GM21423 (cell line): ENCODE data around the gene CAMK2B.
"Not testable (repeated sequence)": the region's sequence is repeated elsewhere in the genome, so short reads cannot be mapped to it uniquely, and the experiment has no call there.

Experiments used
- ATAC-seq: cut with Tn5 transposase; IDR thresholded peaks from one replicate; pipeline ENCODE4 v1.9.1; 2021; ENCODE audit warnings: mild to moderate bottlenecking, moderate library complexity; ENCODE audit not compliant: unreplicated experiment

The CAMK2B gene

DNA sequence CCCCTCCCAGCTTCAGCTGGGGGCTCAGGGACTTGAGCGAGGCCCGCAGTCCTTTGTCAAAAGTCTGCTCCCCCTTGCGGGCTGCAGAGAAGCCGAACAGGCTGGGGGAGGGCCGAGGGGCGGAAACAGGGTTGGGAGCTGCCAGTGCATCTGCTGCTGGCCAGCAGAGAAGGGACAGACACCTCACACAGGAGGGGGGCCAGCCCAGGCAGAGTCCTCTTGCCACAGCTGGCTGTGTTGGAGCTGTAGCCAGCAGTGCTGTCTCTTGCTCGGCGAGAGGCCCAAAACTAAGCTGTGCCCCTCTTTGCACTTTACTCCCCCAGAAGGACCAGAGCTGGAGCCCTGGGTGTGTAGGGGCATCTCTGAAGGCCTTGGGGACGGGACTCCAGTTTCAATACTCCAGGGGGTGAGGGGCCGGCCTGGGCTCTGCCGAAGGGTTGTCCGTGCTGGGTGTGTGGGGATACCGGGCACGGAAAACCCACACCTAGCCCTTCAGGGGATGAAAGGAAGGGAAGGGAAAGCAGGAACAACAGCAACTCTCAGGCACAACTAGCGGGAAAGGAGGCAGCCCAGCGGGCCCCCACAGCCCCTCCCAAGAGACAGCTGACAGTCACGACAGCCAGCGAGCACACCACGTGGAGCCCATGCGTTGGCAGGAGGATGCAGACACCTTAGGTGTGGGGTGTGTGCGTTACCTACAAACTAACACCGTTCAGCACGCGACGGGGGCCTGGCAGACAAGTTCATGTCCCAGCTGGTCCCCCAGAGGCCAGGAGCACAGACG is 106.8 kb downstream of the CAMK2B start:
- no peak for ATAC-seq

DNA sequence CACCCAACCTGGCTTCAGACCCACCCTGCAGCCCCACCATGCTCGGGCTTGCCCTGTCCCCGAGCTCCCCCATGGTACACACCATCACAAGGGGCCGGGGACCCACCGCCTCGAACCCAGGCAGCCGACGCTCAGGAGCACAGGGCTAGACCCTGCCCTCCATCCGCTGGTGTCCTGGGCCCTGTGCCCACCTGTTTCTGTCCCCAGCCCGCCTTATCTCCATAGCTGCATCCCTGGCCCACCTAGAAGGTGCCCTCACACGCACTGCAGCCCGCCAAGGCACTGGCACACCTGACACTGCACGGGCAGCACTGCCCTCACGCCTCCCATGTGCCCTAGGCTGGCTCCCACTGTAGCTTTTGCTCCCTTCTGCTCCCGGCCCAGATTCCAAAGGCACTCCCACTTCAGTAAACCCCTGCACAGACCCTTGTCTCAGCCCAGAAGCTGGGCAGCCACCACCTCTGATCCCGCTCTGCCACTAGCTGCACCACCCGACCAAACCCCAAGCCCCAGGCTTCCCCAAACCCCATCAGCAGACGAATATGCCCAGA is 107.5 kb downstream of the CAMK2B start:
- ATAC-seq, result no peak

DNA sequence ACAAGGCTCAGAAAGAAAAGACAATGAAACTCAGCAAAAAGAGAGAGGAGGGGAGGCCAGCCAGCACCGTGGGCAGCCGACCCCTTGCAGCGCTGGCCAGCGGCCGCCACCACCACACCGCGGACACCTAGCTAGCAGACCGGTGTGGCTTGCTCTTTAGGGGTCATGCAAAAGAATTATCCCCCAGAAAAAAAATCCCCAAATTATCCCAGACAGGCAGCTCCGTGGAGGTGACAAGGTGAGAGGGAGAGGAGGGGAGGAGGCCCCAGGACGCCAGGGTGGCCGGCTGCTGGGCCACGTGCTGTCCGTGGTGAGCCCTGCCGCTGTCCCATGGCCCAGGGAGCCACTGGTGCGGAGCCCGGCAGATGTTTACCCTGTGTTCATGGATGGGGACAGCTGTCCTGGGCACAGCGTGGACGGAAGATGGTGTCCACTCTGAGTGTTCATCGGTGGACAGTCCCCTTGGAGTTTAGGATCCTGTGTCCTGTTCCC is 108.1 kb downstream of the CAMK2B start:
- ATAC-seq, result no peak

DNA sequence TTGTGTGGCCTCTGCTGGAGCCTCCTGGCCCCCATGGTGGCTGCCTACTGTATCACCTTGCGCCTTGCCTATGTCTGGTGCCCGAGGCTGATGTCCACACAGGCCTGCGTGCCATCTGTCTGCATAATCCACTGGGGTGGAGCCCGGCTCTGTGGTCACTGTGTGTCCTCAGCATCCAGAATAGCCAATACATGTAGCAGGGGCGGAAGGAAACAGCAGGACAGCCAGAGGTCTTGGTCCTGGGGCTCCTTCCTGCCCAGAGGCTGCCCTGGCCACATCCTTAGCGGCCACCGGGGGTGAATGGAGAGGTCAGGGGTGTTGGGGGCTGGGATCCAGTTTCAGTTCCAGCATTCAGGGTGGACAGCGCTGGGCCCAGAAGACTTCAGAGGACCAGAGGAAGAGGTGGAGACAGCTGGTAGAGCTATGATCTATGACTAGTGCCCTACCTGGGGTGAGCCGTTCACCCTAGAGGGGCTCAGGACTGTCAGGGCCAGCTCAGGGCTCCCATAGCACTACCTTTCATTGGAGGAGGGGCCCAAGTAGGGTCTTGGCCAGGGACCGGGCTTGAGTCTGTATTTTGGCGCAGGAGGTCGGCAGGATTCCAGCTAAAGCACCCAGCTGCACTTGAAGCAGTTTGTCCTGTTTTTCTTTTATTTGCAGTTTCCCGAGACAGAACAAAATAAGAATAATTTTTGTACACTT is 108.7 kb downstream of the CAMK2B start:
- ATAC-seq, result no peak

DNA sequence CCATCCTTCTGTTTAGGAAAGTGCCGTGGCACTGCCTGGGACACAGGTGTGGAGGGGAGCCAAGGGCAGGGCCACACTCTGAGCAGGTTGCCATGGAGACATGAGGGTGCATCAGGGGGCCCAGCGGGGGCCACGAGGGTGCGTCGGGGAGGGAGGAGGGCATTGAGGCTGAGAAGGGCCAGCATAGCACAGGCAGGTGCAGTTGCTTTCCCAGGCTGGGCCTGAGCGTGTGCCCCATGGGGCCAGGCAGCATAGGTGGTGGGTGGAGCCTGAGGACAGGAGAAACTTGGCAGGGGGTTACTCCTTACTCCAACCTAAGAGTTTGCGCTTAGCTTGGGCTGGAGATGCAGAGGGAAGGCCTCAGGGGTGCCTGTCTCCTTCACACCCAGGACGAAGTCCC is 109.4 kb downstream of the CAMK2B start:
- ATAC-seq, result no peak

DNA sequence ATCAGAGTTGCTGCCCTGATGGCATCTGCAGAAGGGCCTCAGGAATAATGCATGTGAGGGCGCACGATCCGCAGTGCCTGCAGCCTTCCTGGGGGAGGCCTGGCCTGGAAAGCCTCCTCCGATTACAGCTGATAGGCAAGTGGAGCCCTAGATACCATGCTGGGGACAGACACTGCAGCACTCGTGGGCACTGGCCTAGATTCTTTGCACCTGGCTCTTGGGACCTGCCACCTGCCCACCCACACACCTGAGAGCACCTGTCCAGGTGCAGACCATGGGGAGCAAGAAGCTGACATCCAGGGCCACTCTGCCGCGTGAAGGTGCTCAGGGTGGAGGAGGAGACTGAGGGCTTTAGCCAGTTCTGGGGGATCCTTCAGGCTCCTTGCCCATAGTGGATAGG is 109.9 kb downstream of the CAMK2B start:
- ATAC-seq, result no peak

DNA sequence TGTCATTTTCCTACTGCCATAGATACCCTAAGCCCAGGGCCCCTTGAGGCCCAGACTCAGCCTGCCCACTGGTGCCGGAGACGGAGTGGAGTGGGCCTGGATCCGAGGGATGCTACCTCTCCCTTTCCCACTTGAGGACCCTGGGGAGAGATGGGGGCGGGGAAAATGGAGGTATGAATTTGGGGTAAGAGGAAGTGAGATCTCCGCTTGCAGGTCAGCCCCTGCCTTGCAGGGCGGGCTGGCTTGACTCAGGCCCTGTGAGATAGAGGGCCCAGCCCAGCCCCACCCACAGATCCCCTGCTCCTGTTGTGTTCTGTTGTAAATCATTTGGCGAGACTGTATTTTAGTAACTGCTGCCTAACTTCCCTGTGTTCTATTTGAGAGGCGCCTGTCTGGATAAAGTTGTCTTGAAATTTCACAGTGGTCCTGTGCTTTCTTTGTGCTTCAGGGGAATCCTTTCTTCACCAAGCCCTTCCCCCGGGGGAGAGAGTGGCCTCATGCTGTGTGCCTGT is 111.5 kb downstream of the CAMK2B start:
- no peak for ATAC-seq

DNA sequence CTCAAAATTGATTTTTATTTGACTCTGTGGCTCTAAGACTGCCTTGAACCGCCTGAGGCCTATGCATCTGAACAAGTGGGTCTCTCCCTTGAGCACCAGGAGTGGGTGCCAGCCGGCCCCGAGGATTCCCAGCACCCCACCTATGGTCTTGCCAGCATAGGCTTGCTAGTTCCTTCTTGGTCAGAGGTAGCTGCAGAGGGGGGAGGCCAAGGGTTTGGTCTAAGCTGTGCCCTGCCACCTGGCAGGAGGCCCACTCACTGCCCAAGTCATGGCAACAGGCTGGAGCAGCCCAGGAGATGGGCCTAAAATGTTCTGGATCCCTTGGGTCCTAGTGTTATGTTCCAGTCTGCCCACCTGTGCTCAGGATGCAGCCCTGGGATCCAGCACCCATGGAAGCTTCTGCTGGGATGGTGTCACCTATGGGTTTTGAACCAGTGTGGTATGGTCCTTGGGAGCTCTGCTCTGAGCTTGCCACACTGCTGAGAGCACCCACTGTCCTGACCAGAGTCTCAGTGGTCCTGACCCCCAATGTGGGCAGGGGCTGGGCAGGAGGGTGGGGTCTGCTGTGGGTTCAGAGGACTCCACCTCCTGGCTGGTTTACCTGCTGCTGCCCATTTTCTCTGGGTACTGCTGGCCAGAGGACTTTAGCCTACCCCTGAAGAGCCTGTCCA is 112.1 kb downstream of the CAMK2B start:
- no peak for ATAC-seq

DNA sequence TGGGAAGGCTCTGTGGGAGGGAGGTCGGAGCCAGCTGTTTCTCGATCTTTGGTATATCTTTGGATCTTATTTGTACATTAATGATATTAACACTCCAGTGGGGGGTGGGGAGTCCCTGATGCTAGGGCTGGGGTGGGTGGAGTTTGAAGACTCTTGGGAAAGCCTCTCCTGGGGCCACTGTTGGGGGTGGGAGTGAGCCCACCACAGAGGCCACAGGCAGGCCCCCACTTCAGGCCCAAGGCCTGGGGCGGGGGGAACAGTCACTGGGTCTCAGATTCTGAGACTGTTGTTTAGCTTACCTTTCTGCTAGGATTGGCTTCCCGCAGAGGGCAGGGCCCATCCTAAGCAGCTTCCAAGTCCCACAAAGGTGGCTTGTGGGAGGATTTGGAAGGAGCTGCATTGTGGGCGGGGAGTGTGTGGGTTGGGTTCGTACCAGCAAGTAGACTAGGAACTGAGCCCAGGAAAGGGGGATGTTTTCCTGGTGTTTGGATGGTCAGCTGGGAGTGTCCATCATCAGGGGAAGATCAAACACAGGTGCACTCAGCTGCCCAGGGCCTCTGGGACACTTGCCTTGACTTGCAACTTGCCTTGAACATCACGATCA is 112.7 kb downstream of the CAMK2B start:
- ATAC-seq, result no peak

DNA sequence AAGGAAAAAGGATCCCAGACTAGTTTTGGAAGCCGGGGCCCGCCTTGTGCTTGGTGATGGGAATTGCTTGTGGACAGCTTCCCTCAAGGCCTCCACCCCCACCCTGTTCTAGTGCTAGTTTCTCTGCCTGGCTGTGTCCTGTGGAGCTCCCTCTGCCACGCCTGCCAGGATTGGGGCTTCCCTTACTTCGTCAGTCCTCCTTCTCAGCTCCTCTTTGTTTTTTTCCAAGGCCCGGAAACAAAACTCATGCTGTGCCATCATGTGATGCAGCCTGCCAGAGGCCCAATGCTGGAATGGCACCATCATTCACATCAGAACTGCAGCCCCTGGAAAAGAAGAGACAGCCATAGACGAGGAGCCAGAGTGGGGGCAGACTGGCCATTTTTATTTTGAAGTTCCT is 113.4 kb downstream of the CAMK2B start:
- no peak for ATAC-seq

DNA sequence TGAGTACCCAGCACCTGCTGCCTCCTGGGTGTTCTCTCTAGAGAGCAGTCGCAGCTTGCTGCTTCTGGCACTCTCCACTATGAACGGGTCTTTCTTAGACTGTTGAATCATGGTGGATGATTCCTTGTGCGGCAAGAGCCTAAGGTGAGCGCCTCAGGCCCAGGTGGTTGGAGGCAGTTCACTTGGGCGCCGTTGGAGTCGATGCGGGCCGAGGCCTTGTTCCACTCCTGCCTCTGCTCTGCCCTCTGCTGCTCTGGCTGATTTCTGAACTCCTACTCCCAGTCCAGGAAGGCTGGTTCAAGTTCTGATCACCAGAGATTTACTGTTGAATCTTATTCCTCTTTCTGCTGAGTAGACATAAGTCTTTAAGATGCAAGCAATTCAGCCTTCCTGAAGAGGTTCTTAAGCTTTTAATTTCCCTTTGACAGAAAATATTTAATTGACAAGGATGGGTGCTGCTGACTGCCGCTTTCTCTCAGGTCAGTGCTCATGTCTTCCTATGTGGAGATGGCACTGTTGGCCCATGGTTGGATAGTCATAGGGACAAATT is 114.2 kb downstream of the CAMK2B start:
- no peak for ATAC-seq

DNA sequence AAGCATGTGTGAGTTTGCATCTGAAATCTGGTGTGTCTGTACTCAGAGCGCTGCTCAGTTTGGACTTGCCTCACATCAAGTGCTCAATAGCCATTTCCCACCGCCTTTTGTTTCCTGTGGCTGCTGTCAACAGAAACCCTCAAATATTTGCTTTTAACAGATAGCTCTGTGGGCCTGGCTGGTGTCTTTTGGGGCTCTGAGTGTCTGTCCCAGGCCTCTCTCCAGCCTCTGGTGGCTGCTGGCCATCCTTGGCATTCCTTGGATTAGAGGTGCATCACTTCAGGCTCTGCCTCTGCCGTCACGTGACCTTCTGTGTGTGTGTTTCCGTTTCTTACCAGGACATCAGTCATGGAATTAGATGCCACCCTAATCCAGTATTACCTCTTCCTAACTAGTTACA is 115.3 kb downstream of the CAMK2B start:
- no peak for ATAC-seq

DNA sequence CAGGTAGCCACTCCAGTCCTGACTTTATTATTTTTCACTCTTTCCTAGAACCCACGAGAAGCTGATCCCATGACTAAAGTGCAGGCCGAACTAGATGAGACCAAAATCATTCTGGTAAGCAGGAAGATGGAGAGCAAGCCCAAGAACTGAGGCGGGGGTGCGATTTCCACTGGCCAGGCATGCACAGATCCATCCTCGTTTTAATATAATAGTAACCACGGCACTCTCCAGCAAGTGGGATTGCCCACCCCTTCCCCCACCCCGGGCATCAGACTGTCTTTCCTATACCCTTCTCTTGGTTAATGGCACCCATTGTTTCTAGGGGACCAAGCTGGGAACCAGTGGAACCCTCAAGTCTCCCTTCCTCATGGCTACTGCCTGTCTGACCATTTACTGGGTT is 117.3 kb downstream of the CAMK2B start:
- ATAC-seq, result no peak

DNA sequence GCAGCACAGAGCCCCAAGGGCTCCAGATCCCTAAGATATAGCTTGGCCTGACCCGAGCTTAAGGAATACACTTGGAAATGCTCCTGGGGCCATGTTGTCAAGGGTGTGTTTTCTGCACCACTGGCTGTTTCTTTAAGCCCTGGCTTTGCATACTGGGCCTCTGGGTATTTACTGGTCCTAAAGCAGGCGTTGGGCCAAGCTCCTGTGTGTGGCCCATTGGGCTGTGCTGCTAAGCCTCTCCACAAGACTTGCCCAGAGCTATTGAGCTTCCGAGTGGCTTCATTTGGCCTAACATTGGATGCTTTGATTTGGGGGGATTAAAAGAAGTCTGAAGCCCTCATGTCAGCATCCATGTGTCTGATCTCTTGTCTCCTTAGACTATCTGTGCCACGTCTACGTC is 119.4 kb downstream of the CAMK2B start:
- no peak for ATAC-seq

DNA sequence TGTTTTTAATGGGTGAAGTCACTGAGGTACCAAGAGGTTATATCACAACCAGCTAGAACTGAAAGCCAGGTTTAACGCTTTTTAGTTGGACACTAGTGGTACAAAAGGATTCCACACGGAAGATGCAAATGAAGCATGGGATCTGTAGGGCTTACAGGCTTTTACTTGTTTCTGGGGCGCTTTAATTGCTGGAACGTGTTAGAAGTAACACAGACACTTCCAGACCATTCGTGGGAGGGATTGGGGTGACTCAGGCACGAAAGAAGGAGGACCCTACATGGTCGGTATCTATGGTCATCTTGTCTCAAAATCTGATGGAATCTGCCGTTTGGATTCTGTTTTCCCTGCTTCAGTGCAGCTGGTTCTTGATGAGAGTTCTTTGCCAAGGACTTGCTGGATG is 123.6 kb downstream of the CAMK2B start:
- no peak for ATAC-seq

DNA sequence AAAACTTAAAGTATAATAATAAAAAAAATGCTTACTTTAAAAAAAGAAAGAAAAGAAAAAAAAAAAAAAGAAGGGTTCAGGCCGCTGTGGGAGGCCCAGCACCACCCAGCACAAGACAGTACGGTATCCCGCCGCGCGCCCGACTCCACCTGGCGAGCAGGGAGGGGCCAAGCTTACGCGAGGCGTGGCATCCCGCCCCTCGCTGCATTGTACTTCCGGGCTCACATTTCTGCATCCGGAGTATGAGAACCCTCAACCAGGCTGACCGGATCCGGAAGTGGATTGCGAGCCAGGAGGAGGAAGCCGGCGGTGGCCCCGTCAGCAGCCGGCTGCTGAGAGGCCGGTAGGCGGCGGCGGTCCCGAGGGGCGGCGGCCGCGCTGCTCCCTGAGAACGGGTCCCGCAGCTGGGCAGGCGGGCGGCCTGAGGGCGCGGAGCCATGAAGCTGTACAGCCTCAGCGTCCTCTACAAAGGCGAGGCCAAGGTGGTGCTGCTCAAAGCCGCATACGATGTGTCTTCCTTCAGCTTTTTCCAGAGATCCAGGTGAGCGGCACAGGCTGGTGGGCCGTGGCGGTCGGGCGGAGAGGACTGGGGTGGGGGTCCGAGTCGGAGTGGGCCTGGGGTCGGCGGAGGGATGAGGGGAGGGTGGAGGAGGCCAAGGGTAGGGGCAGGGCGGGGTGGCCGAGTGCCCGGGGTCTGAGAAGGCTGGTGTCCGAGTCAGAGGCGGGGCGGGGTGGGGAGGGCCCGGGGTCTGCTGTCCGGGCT is 124.5 kb downstream of the CAMK2B start, which contains the start of gene YKT6:
Gene YKT6 (plus strand): TSS at position 280 of the 763 bp plus-strand sequence. CDS start 158 bp downstream, at position 438.
- peak; percentile 98 for ATAC-seq

DNA sequence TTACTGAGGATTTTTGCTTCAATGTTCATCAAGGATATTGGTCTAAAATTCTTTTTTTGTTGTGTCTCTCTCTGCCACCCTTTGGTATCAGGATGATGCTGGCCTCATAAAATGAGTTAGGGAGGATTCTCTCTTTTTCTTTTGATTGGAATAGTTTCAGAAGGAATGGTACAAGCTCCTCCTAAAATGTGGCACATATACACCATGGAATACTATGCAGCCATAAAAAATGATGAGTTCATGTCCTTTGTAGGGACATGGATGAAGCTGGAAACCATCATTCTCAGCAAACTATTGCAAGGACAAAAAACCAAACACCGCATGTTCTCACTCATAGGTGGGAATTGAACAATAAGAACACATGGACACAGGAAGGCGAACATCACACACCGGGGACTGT is 125.2 kb downstream of the CAMK2B start:
- not testable (repeated sequence) for ATAC-seq

DNA sequence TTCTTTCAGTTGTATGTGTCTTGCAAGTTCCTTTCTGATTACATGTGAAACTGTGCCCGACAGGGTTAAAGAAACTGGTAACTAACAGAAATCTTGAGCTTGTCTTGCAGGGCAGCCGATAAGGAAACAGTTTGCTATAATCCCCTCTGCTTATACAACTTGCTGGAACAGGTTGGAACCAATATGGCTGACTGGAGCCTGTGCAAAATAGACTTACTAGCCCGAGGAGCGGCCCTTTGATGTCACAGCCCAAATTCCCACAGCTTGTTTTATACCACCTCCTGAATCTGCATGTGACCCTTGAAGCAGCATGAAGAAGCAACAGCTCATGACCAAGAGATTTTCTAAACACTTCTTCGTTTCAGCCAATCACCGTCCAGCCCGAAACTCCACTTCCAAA is 127.9 kb downstream of the CAMK2B start:
- no peak for ATAC-seq

DNA sequence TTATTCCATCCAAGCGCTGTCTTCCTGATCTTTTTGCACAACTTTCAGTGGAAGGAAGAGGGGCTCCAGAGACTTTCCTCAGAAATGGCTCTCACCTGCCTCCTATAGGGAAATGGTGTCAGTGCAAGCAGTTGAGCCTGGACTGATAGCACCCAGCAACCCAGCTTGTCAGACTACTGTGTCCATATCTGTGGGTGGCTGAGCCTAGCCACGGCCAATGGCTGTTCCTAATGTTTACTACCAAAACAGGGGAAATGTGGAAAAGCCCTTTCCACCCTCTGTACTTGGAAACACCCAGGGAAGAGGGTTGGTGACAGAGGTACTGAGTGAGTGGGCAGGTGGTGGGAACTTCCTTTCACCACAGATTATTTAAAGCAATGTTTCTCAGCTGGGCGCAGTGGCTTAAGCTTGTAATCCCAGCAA is 128.9 kb downstream of the CAMK2B start:
- ATAC-seq, result no peak

DNA sequence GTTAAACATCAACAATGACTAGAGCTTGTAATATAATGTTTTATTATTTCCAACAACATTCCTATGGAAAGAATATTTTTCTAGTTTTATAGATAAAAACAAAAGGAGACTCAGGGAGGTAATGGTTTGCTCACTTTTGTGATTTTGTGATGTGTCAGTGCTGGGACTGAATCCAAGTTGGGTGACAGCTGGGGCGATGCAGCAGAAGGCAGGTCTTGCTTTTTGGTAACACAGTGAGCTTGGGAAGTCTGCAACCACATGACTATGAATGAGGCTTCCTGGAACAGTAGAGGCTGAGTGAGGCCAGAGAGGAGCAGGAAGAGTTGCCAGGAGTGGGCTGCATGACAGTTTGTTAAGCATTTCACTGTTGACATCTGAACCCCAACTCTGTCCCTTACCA is 129.5 kb downstream of the CAMK2B start:
- no peak for ATAC-seq
